GM23338 (cell line): ENCODE data around the gene SLC30A10. TPM values are rescaled to one million over a fixed set of nuclear protein-coding genes. Genes with fewer than 3 reads are reported as not detected.

Experiments used
- ATAC-seq: fragments of 200-7000 bp; cut with Tn5 transposase; 3 replicates; pipeline ENCODE4 v1.9.1; 2020
- DNase-seq: peaks from one replicate; pipeline ENCODE4 v3.0.0-alpha.2; 2015; ENCODE audit warnings: low spot score
- H2AFZ ChIP-seq: fragments of 200-600 bp; sonication (generic); 2 replicates; pipeline ENCODE4 v1.8.0; 2016; ENCODE audit warnings: antibody characterized with exemption, mild to moderate bottlenecking, moderate library complexity
- H3F3A ChIP-seq: fragments of 200-600 bp; sonication (generic); replicated peaks from 2 replicates; pipeline ENCODE4 v1.8.0; 2017; ENCODE audit warnings: antibody characterized with exemption, mixed run types, low read depth
- H3K27ac ChIP-seq: fragments of 200-600 bp; sonication (generic); 2 replicates; pipeline ENCODE4 v1.6.1; 2016; ENCODE audit warnings: low read depth
- H3K27me3 ChIP-seq: fragments of 200-600 bp; sonication (generic); 2 replicates; pipeline ENCODE4 v1.8.0; 2016; ENCODE audit warnings: mild to moderate bottlenecking, mixed run types, moderate library complexity; ENCODE audit not compliant: insufficient read depth
- H3K36me3 ChIP-seq: fragments of 200-600 bp; sonication (generic); 2 replicates; pipeline ENCODE4 v1.8.0; 2016; ENCODE audit warnings: mild to moderate bottlenecking; ENCODE audit not compliant: insufficient read depth
- H3K4me1 ChIP-seq: fragments of 200-600 bp; sonication (generic); 2 replicates; pipeline ENCODE4 v1.8.0; 2016; ENCODE audit warnings: mild to moderate bottlenecking, moderate library complexity; ENCODE audit not compliant: insufficient read depth
- H3K4me2 ChIP-seq: fragments of 200-600 bp; sonication (generic); 2 replicates; pipeline ENCODE4 v1.7.1; 2017; ENCODE audit warnings: mixed run types
- H3K4me3 ChIP-seq: fragments of 200-600 bp; sonication (generic); 2 replicates; pipeline ENCODE4 v1.6.1; 2016; ENCODE audit warnings: mixed run types
- H3K79me2 ChIP-seq: fragments of 200-600 bp; sonication (generic); replicated peaks from 2 replicates; pipeline ENCODE4 v1.8.0; 2017; ENCODE audit warnings: mild to moderate bottlenecking; ENCODE audit not compliant: insufficient read depth
- H3K9me2 ChIP-seq: fragments of 200-600 bp; sonication (generic); 2 replicates; pipeline ENCODE4 v1.8.0; 2017; ENCODE audit not compliant: insufficient read depth
- H4K20me1 ChIP-seq: fragments of 200-600 bp; sonication (generic); replicated peaks from 2 replicates; pipeline ENCODE4 v1.8.0; 2017; ENCODE audit warnings: mild to moderate bottlenecking; ENCODE audit not compliant: insufficient read depth
- H3K27ac Mint-ChIP-seq: 2 replicates; pipeline ENCODE4 v1.8.0; 2020; ENCODE audit warnings: inconsistent platforms, mild to moderate bottlenecking, moderate library complexity, mixed read lengths
- H3K27me3 Mint-ChIP-seq: 3 replicates; pipeline ENCODE4 v1.8.0; 2022; ENCODE audit warnings: low read depth, mild to moderate bottlenecking, moderate library complexity, mixed read lengths, inconsistent platforms; ENCODE audit not compliant: insufficient read depth, poor library complexity
- H3K36me3 Mint-ChIP-seq: 3 replicates; pipeline ENCODE4 v1.8.0; 2021; ENCODE audit warnings: low read depth, mild to moderate bottlenecking, inconsistent platforms, moderate library complexity, mixed read lengths
- H3K4me1 Mint-ChIP-seq: 3 replicates; pipeline ENCODE4 v1.8.0; 2020; ENCODE audit warnings: mild to moderate bottlenecking, inconsistent platforms, mixed read lengths
- H3K4me3 Mint-ChIP-seq: 3 replicates; pipeline ENCODE4 v1.8.0; 2021; ENCODE audit warnings: moderate library complexity, mild to moderate bottlenecking, inconsistent platforms, mixed read lengths
- H3K9me3 Mint-ChIP-seq: 3 replicates; pipeline ENCODE4 v1.8.0; 2020; ENCODE audit warnings: moderate library complexity, mild to moderate bottlenecking, inconsistent platforms, mixed read lengths
- CREB1 ChIP-seq: fragments of 250-450 bp; sonication (Bioruptor Pico); IDR thresholded peaks from 2 replicates; pipeline ENCODE4 v1.5.0; 2020; ENCODE audit warnings: low read depth, mild to moderate bottlenecking, moderate library complexity
- CTCF ChIP-seq, 2 experiments: fragments of 200-600 bp in 1 of 2; sonication (generic) in 1 of 2; conservative IDR thresholded peaks; 2 replicates each; pipeline versions ENCODE4 v1.5.1 to v1.6.1; 2016 to 2017; ENCODE audit warnings: antibody characterized with exemption in 2 of 2, low read depth in 2 of 2, mild to moderate bottlenecking in 2 of 2, moderate library complexity in 1 of 2
- EZH2phosphoT487 ChIP-seq: fragments of 200-600 bp; sonication (generic); IDR thresholded peaks from one replicate; pipeline ENCODE4 v1.8.1; 2018; ENCODE audit warnings: antibody characterized with exemption; ENCODE audit not compliant: unreplicated experiment
- JUNB ChIP-seq: IDR thresholded peaks from one replicate; pipeline ENCODE4 v1.6.1; 2016; ENCODE audit warnings: antibody characterized with exemption; ENCODE audit not compliant: unreplicated experiment
- NANOG ChIP-seq: IDR thresholded peaks from 2 replicates; pipeline ENCODE4 v1.6.1; 2016; ENCODE audit warnings: antibody characterized with exemption, borderline replicate concordance
- STAT1 ChIP-seq: IDR thresholded peaks from one replicate; pipeline ENCODE4 v1.6.1; 2016; ENCODE audit warnings: antibody characterized with exemption; ENCODE audit not compliant: unreplicated experiment
- ZNF114 ChIP-seq: fragments of 250-450 bp; sonication (Bioruptor Pico); IDR thresholded peaks from 2 replicates; pipeline ENCODE4 v1.5.0; 2020; ENCODE audit warnings: mild to moderate bottlenecking, moderate library complexity
- ZNF331 ChIP-seq: fragments of 250-450 bp; sonication (Bioruptor Pico); IDR thresholded peaks from 2 replicates; pipeline ENCODE4 v1.5.0; 2020; ENCODE audit warnings: low read depth, mild to moderate bottlenecking, moderate library complexity
- ZNF462 ChIP-seq: fragments of 250-450 bp; sonication (Bioruptor Pico); IDR thresholded peaks from 2 replicates; pipeline ENCODE4 v1.5.0; 2020; ENCODE audit warnings: mild to moderate bottlenecking, moderate library complexity
- polyA plus RNA-seq: library from polyadenylated mRNA; unstranded; fragments of >200 nt; fragmentation: Nextera tagmentation; extraction: Ambion mirVana; gene quantifications from 2 replicates; pipeline ENCODE4 v1.2.1, GENCODE V29; 2016
- total RNA-seq: library from RNA; depleted of rRNA; stranded (reverse); fragments of >200 nt; shearing (Covaris generic); gene quantifications from 2 replicates; pipeline ENCODE4 v1.2.3, GENCODE V29; 2014

Gene SLC30A10
- total and polyA plus RNA-seq, 2 experiments from 2014 or later, result 0.47 to 1.1 TPM

- Histone ChIP-seq H3K9me2 (no peaks in the 10 kb centered on the region; the same call in 1 of the 2 replicates), H3K79me2 (no peaks in the 10 kb centered on the region), H3K27ac (no peak overlapping the region), H3K4me3 (no peak overlapping the region), H3K4me1 (peaks cover 6% of the 10 kb centered on the region; the same call in 1 of the 2 replicates), H4K20me1 (no peaks in the 10 kb centered on the region), H3F3A (0 out of 2 replicates have a peak, but pooled peaks cover 4% of the 10 kb centered on the region), H3K4me2 (no peak overlapping the region), H3K36me3 (no peaks in the 10 kb centered on the region), H2AFZ (no peak overlapping the region), H3K27me3 (peaks cover 32% of the 10 kb centered on the region)
- no peaks in the 10 kb centered on the region for H3K36me3 Mint-ChIP-seq
- no peak for ATAC-seq
- no peak overlapping the region for H3K4me3 Mint-ChIP-seq
- H3K9me3 Mint-ChIP-seq, result no peaks in the 10 kb centered on the region
- no peak for TF ChIP-seq ZNF462 (CRISPR knock-in tag)
- TF ChIP-seq ZNF331, result no peak
- no peak for TF ChIP-seq STAT1
- no peak for TF ChIP-seq ZNF114 (CRISPR knock-in tag)
- TF ChIP-seq CREB1 (CRISPR knock-in tag), result no peak
- no peak for TF ChIP-seq JUNB
- TF ChIP-seq EZH2phosphoT487, result no peak
- no peak for TF ChIP-seq NANOG
- TF ChIP-seq CTCF (conservative IDR thresholded peaks at IDR 0.05; ENCODE audit: low read depth in 2 of 2), result no peak
- no peak for DNase-seq
- no peak overlapping the region for H3K27ac Mint-ChIP-seq
- H3K27me3 Mint-ChIP-seq, result peaks cover 30% of the 10 kb centered on the region
- peaks cover 18% of the 10 kb centered on the region for H3K4me1 Mint-ChIP-seq
Measured at GRCh38 chr1:219924342-219924741, 4.0 kb downstream of the SLC30A10 start.
